GM23338 (cell line): Measurements from ENCODE around the gene CCDC117. TPM values are rescaled to one million over a fixed set of nuclear protein-coding genes. Genes with fewer than 3 reads are reported as not detected.

Experiments
- ATAC-seq: fragments of 200-7000 bp; cut with Tn5 transposase; 3 replicates; pipeline ENCODE4 v1.9.1; 2020
- DNase-seq: peaks from one replicate; pipeline ENCODE4 v3.0.0-alpha.2; 2015; ENCODE audit warnings: low spot score
- H2AFZ ChIP-seq: fragments of 200-600 bp; sonication (generic); 2 replicates; pipeline ENCODE4 v1.8.0; 2016; ENCODE audit warnings: antibody characterized with exemption, mild to moderate bottlenecking, moderate library complexity
- H3F3A ChIP-seq: fragments of 200-600 bp; sonication (generic); replicated peaks from 2 replicates; pipeline ENCODE4 v1.8.0; 2017; ENCODE audit warnings: antibody characterized with exemption, mixed run types, low read depth
- H3K27ac ChIP-seq: fragments of 200-600 bp; sonication (generic); 2 replicates; pipeline ENCODE4 v1.6.1; 2016; ENCODE audit warnings: low read depth
- H3K27me3 ChIP-seq: fragments of 200-600 bp; sonication (generic); 2 replicates; pipeline ENCODE4 v1.8.0; 2016; ENCODE audit warnings: mild to moderate bottlenecking, mixed run types, moderate library complexity; ENCODE audit not compliant: insufficient read depth
- H3K36me3 ChIP-seq: fragments of 200-600 bp; sonication (generic); 2 replicates; pipeline ENCODE4 v1.8.0; 2016; ENCODE audit warnings: mild to moderate bottlenecking; ENCODE audit not compliant: insufficient read depth
- H3K4me1 ChIP-seq: fragments of 200-600 bp; sonication (generic); 2 replicates; pipeline ENCODE4 v1.8.0; 2016; ENCODE audit warnings: mild to moderate bottlenecking, moderate library complexity; ENCODE audit not compliant: insufficient read depth
- H3K4me2 ChIP-seq: fragments of 200-600 bp; sonication (generic); 2 replicates; pipeline ENCODE4 v1.7.1; 2017; ENCODE audit warnings: mixed run types
- H3K4me3 ChIP-seq: fragments of 200-600 bp; sonication (generic); 2 replicates; pipeline ENCODE4 v1.6.1; 2016; ENCODE audit warnings: mixed run types
- H3K79me2 ChIP-seq: fragments of 200-600 bp; sonication (generic); replicated peaks from 2 replicates; pipeline ENCODE4 v1.8.0; 2017; ENCODE audit warnings: mild to moderate bottlenecking; ENCODE audit not compliant: insufficient read depth
- H3K9me2 ChIP-seq: fragments of 200-600 bp; sonication (generic); 2 replicates; pipeline ENCODE4 v1.8.0; 2017; ENCODE audit not compliant: insufficient read depth
- H4K20me1 ChIP-seq: fragments of 200-600 bp; sonication (generic); replicated peaks from 2 replicates; pipeline ENCODE4 v1.8.0; 2017; ENCODE audit warnings: mild to moderate bottlenecking; ENCODE audit not compliant: insufficient read depth
- H3K27ac Mint-ChIP-seq: 2 replicates; pipeline ENCODE4 v1.8.0; 2020; ENCODE audit warnings: inconsistent platforms, mild to moderate bottlenecking, moderate library complexity, mixed read lengths
- H3K27me3 Mint-ChIP-seq: 3 replicates; pipeline ENCODE4 v1.8.0; 2022; ENCODE audit warnings: low read depth, mild to moderate bottlenecking, moderate library complexity, mixed read lengths, inconsistent platforms; ENCODE audit not compliant: insufficient read depth, poor library complexity
- H3K36me3 Mint-ChIP-seq: 3 replicates; pipeline ENCODE4 v1.8.0; 2021; ENCODE audit warnings: low read depth, mild to moderate bottlenecking, inconsistent platforms, moderate library complexity, mixed read lengths
- H3K4me1 Mint-ChIP-seq: 3 replicates; pipeline ENCODE4 v1.8.0; 2020; ENCODE audit warnings: mild to moderate bottlenecking, inconsistent platforms, mixed read lengths
- H3K4me3 Mint-ChIP-seq: 3 replicates; pipeline ENCODE4 v1.8.0; 2021; ENCODE audit warnings: moderate library complexity, mild to moderate bottlenecking, inconsistent platforms, mixed read lengths
- H3K9me3 Mint-ChIP-seq: 3 replicates; pipeline ENCODE4 v1.8.0; 2020; ENCODE audit warnings: moderate library complexity, mild to moderate bottlenecking, inconsistent platforms, mixed read lengths
- CREB1 ChIP-seq: fragments of 250-450 bp; sonication (Bioruptor Pico); IDR thresholded peaks from 2 replicates; pipeline ENCODE4 v1.5.0; 2020; ENCODE audit warnings: low read depth, mild to moderate bottlenecking, moderate library complexity
- CTCF ChIP-seq, 2 experiments: fragments of 200-600 bp in 1 of 2; sonication (generic) in 1 of 2; conservative IDR thresholded peaks; 2 replicates each; pipeline versions ENCODE4 v1.5.1 to v1.6.1; 2016 to 2017; ENCODE audit warnings: antibody characterized with exemption in 2 of 2, low read depth in 2 of 2, mild to moderate bottlenecking in 2 of 2, moderate library complexity in 1 of 2
- ETS1 ChIP-seq: IDR thresholded peaks from 2 replicates; pipeline ENCODE4 v1.6.1; 2016; ENCODE audit warnings: antibody characterized with exemption
- EZH2phosphoT487 ChIP-seq: fragments of 200-600 bp; sonication (generic); IDR thresholded peaks from one replicate; pipeline ENCODE4 v1.8.1; 2018; ENCODE audit warnings: antibody characterized with exemption; ENCODE audit not compliant: unreplicated experiment
- JUNB ChIP-seq: IDR thresholded peaks from one replicate; pipeline ENCODE4 v1.6.1; 2016; ENCODE audit warnings: antibody characterized with exemption; ENCODE audit not compliant: unreplicated experiment
- REST ChIP-seq: IDR thresholded peaks from one replicate; pipeline ENCODE4 v1.6.1; 2018; ENCODE audit warnings: antibody characterized with exemption; ENCODE audit not compliant: unreplicated experiment
- ZNF114 ChIP-seq: fragments of 250-450 bp; sonication (Bioruptor Pico); IDR thresholded peaks from 2 replicates; pipeline ENCODE4 v1.5.0; 2020; ENCODE audit warnings: mild to moderate bottlenecking, moderate library complexity
- ZNF331 ChIP-seq: fragments of 250-450 bp; sonication (Bioruptor Pico); IDR thresholded peaks from 2 replicates; pipeline ENCODE4 v1.5.0; 2020; ENCODE audit warnings: low read depth, mild to moderate bottlenecking, moderate library complexity
- ZNF462 ChIP-seq: fragments of 250-450 bp; sonication (Bioruptor Pico); IDR thresholded peaks from 2 replicates; pipeline ENCODE4 v1.5.0; 2020; ENCODE audit warnings: mild to moderate bottlenecking, moderate library complexity
- polyA plus RNA-seq: library from polyadenylated mRNA; unstranded; fragments of >200 nt; fragmentation: Nextera tagmentation; extraction: Ambion mirVana; gene quantifications from 2 replicates; pipeline ENCODE4 v1.2.1, GENCODE V29; 2016
- total RNA-seq: library from RNA; depleted of rRNA; stranded (reverse); fragments of >200 nt; shearing (Covaris generic); gene quantifications from 2 replicates; pipeline ENCODE4 v1.2.3, GENCODE V29; 2014

CCDC117 gene
- total and polyA plus RNA-seq, 2 experiments from 2014 or later = 23.9 to 54.1 TPM

GRCh38 chr22:28791124-28791523 lies 18.6 kb downstream of the CCDC117 start (continued):
- no peak for TF ChIP-seq ZNF462 (CRISPR knock-in tag)
- TF ChIP-seq EZH2phosphoT487 = no peak

- H3K79me2 ChIP-seq = peaks cover 16% of the 10 kb centered on the region
- no peaks in the 10 kb centered on the region for H3K9me2 ChIP-seq
- DNase-seq (no peak), ATAC-seq (no peak)
- TF ChIP-seq CREB1 (CRISPR knock-in tag) = no peak
- TF ChIP-seq JUNB = no peak
- TF ChIP-seq ZNF114 (CRISPR knock-in tag) = no peak
- no peak for TF ChIP-seq ZNF331
- TF ChIP-seq CTCF (conservative IDR thresholded peaks at IDR 0.05; ENCODE audit: low read depth in 2 of 2) = no peak
- TF ChIP-seq REST = no peak
- TF ChIP-seq ETS1 = no peak
- TF ChIP-seq EZH2phosphoT487 = no peak
- H3K27me3 Mint-ChIP-seq = peaks cover 11% of the 10 kb centered on the region
- H3F3A ChIP-seq = peaks cover 54% of the 10 kb centered on the region
- no peak overlapping the region for H3K27ac Mint-ChIP-seq
- peak overlapping the region; percentile 77; the same call in 1 of the 2 replicates for H3K27ac ChIP-seq
- peaks cover 37% of the 10 kb centered on the region for H3K36me3 ChIP-seq
- H3K36me3 Mint-ChIP-seq = peaks cover 58% of the 10 kb centered on the region
- no peak overlapping the region for H3K4me2 ChIP-seq
- H3K4me3 ChIP-seq = no peak overlapping the region
- H3K4me1 ChIP-seq = no peaks in the 10 kb centered on the region
- no peaks in the 10 kb centered on the region for H3K27me3 ChIP-seq
- no peaks in the 10 kb centered on the region for H3K4me1 Mint-ChIP-seq
- peaks cover 33% of the 10 kb centered on the region for H4K20me1 ChIP-seq
- no peaks in the 10 kb centered on the region for H3K9me3 Mint-ChIP-seq
- no peak overlapping the region for H2AFZ ChIP-seq
- no peak overlapping the region for H3K4me3 Mint-ChIP-seq
Measured at GRCh38 chr22:28791841-28792490, 19.5 kb downstream of the CCDC117 start.
